Midbrain (tissue), 1 donor: ENCODE data around the gene FBXO24.

Source experiments
- DNase-seq: peaks from one replicate; lab custom pipeline; 2025; lab: John Stamatoyannopoulos, UW

Gene FBXO24

GRCh38 chr7:100574362-100575205 lies 11.5 kb upstream of the FBXO24 start:
- no peak for DNase-seq

DNA sequence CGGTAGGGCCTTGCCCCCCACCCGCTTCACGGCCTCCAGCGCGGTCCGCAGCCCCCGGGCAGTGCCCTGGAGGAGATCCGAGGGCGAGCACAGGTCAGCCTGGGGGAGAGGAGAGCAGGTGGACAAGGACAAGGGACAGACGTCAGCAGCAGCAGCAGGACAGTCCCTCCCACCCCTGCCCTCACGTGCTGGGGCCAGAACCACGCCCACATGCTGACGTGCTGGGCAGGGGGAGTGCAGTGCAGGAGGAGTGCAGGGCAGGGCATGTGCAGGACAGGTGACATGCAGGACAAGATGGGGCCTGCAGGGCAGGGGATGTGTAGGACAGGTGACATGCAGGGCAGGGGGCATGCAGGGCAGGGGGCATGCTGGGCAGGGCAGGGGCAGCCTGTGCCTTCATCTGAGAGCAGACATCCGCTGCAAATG lies 10.9 kb upstream of the FBXO24 start:
- no peak for DNase-seq

GRCh38 chr7:100575746-100576383 lies 10.3 kb upstream of the FBXO24 start:
- DNase-seq, result no peak

DNA sequence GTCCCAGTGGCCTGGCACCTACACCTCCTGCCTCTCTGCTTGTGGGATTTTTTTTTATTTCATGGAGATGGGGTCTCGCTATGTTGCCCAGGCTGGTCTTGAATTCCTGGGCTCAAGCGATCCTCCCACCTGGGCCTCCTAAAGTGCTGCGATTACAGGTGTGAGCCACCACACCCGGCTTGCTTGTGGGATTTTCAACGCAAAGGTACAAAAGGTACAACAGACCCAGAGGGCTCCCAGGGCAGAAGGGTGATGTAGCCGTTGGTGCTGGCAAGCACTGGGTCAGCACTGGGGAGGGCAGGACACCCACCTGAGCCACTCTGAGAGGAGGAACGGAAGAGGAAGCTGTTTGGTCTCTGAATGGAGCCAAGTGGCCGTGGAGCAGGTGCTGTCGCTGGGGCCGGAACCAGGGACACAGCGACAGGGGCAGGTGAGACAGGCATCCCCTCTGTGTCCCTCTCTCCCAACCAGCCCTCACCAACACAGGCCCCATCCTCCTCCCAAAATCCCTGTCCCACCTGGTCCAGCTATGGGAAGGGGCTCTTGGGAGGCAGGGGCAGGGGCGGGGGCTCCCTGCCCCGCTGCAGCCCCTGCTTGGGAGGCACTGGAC lies 9.6 kb upstream of the FBXO24 start:
- no peak for DNase-seq

GRCh38 chr7:100577103-100577502 lies 9.0 kb upstream of the FBXO24 start:
- DNase-seq, result no peak

DNA sequence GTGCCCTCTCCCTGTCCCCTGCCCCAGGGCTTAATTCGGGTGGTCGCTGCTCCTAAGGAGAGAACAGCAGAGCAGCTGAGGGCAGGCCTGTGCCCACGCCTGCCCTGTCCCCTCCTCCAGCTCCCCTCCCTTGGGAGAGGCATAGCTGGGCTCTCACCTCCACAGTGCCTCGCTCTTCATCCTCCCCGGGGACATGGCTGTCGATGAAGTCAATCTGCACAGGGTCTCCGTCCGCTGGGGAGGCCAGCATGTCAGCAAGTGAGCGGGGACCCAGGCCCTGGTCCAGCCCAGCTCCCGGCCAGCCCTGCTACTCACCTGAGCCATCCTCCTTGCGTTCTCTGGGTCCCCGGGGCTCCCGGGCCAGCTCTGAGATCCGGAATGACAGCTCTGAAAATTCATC lies 8.6 kb upstream of the FBXO24 start:
- no peak for DNase-seq

- DNase-seq, result no peak
Measured at GRCh38 chr7:100578246-100579183, 7.6 kb upstream of the FBXO24 start.

- DNase-seq, result no peak
Measured at GRCh38 chr7:100580466-100581283, 5.5 kb upstream of the FBXO24 start.

GRCh38 chr7:100582041-100582579 lies 4.0 kb upstream of the FBXO24 start:
- DNase-seq, result no peak

GRCh38 chr7:100582650-100583049 lies 3.5 kb upstream of the FBXO24 start:
- DNase-seq, result no peak

DNA sequence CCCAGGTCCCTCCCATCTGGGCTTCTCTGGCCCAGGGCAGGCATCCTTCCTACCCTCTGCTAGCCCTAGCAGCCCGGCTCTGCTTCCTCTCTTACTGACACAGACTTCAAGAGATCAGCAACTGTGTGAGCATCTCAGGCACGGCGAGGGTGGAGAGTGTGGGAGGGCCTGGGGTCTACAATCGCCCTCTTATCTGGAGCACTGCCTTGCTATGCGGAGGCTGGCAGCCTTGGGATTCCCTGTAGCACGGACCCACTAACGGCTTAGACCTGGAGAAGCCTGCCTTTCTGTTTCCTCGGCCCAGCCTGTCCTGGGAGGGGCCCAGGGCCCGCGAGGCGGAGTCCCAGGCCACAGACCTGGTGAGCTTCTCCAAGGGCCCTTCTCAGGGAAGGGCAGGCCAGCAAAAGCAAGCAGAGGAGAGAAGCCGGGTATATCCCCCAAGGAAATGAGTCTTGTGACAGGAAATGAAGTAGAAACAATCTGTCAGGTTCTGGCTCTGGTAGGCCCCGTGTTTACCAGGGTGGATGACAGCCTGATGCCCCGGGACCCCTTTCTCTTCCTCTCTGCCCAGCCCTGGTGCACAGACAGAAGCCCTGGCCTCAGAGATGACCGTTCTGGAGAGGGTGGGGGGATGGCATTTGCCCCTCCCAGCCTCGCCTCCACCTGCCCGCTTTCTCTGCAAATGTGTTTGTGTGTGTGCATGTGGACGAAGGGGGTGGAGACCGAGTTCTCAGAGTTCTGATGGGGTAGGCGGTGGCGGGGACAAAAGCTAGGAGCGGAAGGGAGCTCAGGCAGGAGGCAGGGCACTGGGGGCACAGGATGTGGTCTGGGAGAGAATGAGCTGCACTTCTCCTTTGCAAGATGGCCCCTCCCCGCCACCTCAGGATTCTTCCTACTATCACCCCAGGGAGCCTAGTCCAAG lies 2.7 kb upstream of the FBXO24 start:
- DNase-seq, result no peak

- no peak for DNase-seq
Measured at GRCh38 chr7:100584054-100584682, 2.0 kb upstream of the FBXO24 start.

- DNase-seq, result no peak
Measured at GRCh38 chr7:100584683-100585510, 1.2 kb upstream of the FBXO24 start.

GRCh38 chr7:100585511-100586265 lies 440 bp upstream of the FBXO24 start, which contains the start of gene LRCH4:
Gene LRCH4 (minus strand): TSS chr7:100586129. CDS start chr7:100586100, 29 bp downstream.
- no peak for DNase-seq

GRCh38 chr7:100588438-100588837 lies 2.3 kb downstream of the FBXO24 start:
- no peak for DNase-seq

- no peak for DNase-seq
Measured at GRCh38 chr7:100589341-100589947, 3.3 kb downstream of the FBXO24 start.
